HG03025 (cell line): ENCODE results near the gene METTL17.
A peak's percentile ranks its signal among the peaks of the same experiment; 100 is the strongest.
"Not testable (repeated sequence)": the region's sequence is repeated elsewhere in the genome, so short reads cannot be mapped to it uniquely, and the experiment has no call there.

Source experiments
- ATAC-seq: cut with Tn5 transposase; IDR thresholded peaks from one replicate; pipeline ENCODE4 v1.9.1; 2021; ENCODE audit warnings: mild to moderate bottlenecking, moderate library complexity; ENCODE audit not compliant: unreplicated experiment, low FRiP score

Gene METTL17, protein sequence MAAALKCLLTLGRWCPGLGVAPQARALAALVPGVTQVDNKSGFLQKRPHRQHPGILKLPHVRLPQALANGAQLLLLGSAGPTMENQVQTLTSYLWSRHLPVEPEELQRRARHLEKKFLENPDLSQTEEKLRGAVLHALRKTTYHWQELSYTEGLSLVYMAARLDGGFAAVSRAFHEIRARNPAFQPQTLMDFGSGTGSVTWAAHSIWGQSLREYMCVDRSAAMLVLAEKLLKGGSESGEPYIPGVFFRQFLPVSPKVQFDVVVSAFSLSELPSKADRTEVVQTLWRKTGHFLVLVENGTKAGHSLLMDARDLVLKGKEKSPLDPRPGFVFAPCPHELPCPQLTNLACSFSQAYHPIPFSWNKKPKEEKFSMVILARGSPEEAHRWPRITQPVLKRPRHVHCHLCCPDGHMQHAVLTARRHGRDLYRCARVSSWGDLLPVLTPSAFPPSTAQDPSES

DNA sequence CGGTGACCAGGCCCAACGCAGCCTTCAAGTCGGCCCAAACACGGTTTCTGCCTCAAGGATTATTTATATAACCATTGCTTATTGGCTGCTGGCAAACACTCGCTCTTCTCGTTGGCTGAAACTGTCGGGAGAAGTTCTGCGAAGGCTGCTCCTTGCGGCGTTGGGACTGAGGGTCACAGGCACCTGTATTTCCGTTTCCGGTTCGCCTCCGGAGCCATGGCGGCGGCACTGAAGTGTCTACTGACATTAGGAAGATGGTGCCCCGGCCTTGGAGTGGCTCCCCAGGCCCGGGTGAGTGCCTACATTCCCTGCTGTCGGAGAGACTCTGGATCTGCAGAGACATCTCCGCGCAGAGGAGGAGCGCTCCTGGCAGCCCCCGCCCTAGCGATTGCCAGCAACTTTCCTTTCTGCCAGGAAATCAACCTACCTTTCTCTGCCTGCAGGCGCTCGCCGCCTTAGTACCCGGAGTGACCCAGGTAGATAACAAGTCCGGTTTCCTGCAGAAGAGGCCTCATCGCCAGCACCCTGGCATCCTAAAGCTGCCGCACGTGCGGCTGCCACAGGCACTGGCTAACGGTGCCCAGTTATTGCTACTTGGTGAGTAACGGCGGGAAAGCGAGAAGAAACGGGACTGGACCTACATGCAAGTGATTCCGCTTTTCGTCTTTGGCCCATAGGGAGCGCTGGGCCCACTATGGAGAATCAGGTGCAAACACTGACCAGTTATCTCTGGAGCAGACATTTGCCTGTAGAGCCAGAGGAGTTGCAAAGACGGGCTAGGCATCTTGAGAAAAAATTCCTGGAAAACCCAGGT lies at the start of gene METTL17:
METTL17 (plus strand) TSS at position 194 of the 814 bp plus-strand sequence; CDS start at position 217, 23 bp downstream.
- ATAC-seq: peak; percentile 93

DNA sequence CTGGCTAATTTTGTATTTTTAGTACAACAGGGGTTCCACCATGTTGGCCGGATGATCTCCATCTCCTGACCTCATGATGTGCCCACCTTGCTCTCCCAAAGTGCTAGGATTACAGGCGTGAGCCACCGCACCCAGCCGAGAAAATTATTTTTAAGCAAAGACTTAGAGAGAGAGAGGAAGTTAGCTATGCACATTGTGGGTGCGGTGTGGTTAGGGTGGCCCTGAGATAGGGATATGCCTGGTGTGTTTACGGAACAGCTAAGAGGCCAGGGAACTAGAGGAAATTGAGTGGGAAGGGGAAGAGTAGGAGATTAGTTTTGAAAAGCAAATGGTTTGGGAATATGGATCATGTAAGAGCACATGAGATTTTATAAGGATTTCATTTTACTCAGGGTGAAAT lies 44.6 kb upstream of the METTL17 start:
- ATAC-seq: not testable (repeated sequence)

GRCh38 chr14:20946707-20947106 lies 43.1 kb upstream of the METTL17 start:
- ATAC-seq: not testable (repeated sequence)

DNA sequence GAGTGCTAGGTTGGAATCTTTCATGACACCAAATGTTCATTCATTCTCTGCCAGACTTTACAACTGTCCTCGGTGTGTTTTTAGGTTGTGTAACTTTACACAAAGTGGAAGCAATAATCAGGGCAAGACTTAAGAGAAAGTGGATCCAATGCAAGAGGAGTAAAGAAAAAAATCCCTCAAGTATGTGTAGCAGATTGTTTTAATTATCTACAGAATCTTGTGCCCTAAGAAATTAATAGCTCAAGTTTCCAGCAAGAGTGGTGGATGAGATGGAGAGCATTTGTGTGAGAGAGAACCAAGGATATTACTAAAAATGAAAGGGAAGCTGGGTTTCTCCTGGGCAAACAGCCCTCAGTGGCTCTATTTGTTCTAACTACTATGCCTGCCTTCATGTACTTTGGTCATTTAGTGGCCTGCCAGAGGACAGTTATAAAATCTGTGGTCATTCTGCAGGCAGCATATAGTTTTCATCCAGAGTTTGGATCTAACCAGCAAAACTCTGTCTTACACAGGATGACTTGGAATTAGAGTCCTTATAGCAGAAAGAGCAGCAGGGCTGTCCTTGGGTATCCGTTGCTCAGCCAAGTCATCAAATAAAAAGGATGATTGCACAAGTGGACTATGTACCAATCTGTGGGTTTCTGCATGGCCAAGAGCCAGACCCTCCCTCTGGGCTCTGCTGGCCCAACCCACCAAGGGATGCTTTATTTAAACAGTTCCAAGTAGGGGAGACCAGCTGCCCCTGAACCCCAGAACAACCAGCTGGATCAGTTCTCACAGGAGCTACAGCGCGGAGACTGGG lies 34.8 kb upstream of the METTL17 start, which contains the start of gene RNASE2:
RNASE2 (plus strand) TSS at position 752 of the 802 bp plus-strand sequence. CDS start 285 bp downstream, outside the sequence.
- not testable (repeated sequence) for ATAC-seq

DNA sequence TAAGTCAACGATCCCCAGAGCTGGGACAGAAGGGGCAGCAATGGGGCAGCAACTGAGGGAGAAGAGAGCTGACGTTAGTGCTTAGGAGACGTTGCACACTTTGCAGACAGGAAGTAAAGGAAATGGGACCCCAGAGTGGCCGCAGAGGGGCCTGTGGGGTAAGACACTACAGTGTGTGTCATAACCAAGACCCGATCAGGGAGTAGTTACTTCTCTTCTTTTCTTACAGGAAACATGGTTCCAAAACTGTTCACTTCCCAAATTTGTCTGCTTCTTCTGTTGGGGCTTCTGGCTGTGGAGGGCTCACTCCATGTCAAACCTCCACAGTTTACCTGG lies 34.3 kb upstream of the METTL17 start:
- ATAC-seq: not testable (repeated sequence)

- ATAC-seq: no peak
Observed at GRCh38 chr14:20956376-20956976, 33.3 kb upstream of the METTL17 start.

GRCh38 chr14:20958946-20959345 lies 30.8 kb upstream of the METTL17 start:
- not testable (repeated sequence) for ATAC-seq

GRCh38 chr14:20969336-20969735 lies 20.4 kb upstream of the METTL17 start:
- no peak for ATAC-seq

GRCh38 chr14:20970647-20970982 lies 19.2 kb upstream of the METTL17 start:
- peak; percentile 12 for ATAC-seq

GRCh38 chr14:20970983-20971704 lies 18.6 kb upstream of the METTL17 start:
- peak; percentile 88 for ATAC-seq

GRCh38 chr14:20971705-20972021 lies 18.1 kb upstream of the METTL17 start:
- ATAC-seq: no peak

GRCh38 chr14:20973501-20973900 lies 16.3 kb upstream of the METTL17 start:
- ATAC-seq: no peak

DNA sequence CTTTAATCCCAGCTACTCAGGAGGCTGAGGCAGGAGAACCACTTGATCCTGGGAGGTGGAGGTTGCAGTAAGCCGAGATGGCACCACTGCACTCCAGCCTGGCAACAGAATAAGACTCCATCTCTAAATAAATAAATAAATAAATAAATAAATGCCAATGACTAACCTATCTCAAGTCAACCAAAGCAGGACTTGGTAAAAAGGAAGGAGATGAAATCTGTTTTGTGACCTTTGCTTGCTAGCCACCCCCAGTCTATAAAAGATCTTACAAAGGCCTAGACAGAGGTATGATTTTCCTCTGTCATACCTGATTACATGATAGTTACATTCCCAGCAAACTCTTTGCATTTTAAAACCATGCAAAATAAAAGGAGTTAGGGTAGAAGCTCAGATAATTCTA lies 13.5 kb upstream of the METTL17 start:
- ATAC-seq: no peak

DNA sequence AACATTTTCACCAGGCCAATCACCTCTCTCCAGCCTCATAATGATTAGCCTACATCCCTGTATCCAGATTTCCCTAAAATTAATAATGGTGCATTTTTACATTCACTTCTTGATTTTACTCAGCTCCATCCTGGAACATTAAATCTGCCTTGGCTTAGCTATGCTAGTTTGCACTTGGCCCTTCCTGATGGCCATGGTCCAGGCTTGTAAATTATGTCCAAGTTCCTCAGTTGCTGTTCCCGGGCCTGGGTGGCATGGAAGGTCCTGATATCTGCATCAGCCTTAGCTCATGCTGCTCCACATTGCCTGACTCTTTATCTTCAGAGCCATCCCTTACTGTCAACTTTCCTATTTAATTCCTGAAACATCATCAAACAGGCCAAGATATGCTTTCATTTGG lies 11.1 kb upstream of the METTL17 start:
- ATAC-seq: no peak

DNA sequence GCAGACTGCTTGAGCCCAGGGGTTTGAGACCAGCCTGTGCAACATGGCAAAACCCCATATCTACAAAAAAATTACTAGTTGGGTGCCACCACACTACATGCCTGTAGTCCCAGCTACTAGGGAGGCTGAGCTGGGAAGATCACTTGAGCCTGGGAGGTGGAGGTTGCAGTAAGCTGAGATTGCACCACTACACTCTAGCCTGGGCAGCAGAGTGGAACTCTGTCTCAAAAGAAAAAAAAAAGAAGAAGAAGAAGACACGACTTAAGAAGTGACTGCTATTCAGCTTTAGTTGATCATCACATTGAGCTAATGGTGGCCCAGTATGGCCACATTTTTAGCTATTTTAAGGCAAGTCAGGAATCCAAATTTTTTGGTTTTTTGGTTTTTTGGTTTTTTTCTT lies 8.9 kb upstream of the METTL17 start:
- no peak for ATAC-seq

DNA sequence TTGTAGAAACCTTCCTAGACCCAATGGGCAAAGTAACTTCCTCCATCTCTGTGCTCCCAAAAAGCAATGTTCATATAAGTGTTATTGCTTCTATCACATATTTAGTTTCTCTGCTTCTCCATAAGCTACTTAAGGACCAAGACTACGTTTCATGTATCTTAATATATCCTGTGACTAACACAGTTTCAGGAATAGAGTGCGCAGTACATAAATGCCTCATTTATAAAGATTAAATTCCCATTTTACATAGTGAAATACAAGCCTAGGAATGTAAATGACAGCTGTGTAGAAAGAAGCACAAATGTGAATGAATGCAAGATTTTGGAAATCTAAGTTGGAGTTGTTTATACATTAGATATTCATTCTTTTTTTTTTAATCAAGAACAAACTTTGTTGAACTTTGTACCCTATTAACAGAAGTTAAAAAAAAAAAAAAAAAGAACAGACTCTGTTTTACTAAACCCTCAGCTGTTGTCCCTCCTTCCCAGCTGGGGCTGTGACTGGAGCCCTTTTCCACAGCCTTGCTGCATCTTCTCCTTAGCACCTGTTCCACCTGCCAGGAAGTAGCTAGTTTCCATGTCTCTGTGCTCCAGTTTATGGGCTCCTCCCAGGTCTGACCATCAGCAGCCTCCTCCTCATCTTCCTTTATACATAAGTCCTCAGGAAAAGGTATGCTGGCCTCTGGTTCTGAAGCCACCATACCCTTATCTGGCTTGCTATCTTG lies 7.0 kb upstream of the METTL17 start:
- no peak for ATAC-seq

- ATAC-seq: not testable (repeated sequence)
Observed at GRCh38 chr14:20985650-20986049, 4.1 kb upstream of the METTL17 start.

DNA sequence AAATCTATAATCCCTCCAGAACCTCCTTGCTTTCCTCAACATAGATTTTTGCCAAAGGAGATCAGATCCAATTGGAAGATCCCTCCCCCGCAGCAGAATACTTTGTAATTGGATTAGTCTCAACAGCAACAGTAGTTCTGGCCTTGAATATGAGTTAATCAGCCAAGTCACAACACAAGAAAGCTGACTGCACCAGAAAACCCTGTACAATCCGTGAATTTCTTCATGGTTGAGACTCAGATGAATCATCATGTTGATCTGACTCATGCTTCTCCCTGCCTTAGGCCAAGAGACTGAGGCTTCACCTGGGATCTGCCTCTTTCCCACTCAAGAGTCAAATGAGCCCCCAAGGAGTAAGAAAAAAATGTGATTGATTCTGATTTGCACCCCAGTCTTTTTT lies 3.0 kb upstream of the METTL17 start:
- ATAC-seq: no peak
